Stimulated activated CD8-positive, alpha-beta memory T cell treated with anti-CD3 and anti-CD28 coated beads, Interleukin-15, amount 100 ng/mL, for 48 hours (primary cell): Measurements from ENCODE around the gene TENM3.

Source experiments
- DNase-seq, 2 donors: peaks; one replicate each; pipeline ENCODE4 v3.0.0-alpha.2; 2020; ENCODE audit warnings: low read depth in 2 of 2

The TENM3 gene

GRCh38 chr4:182839256-182839655 lies 596.1 kb downstream of the TENM3 start:
- no peak for DNase-seq

GRCh38 chr4:182840108-182840507 lies 596.9 kb downstream of the TENM3 start:
- no peak for DNase-seq

GRCh38 chr4:182842104-182842600 lies 599.0 kb downstream of the TENM3 start:
- no peak for DNase-seq

- DNase-seq: no peak
Measured at GRCh38 chr4:182842759-182843390, 599.7 kb downstream of the TENM3 start.

- DNase-seq: no peak
Measured at GRCh38 chr4:182843808-182844325, 600.7 kb downstream of the TENM3 start.

- DNase-seq: no peak
Measured at GRCh38 chr4:182845618-182846017, 602.4 kb downstream of the TENM3 start.

GRCh38 chr4:182846036-182846435 lies 602.8 kb downstream of the TENM3 start:
- DNase-seq: no peak

GRCh38 chr4:182847576-182848450 lies 604.6 kb downstream of the TENM3 start:
- no peak for DNase-seq

- DNase-seq: no peak
Measured at GRCh38 chr4:182848685-182849084, 605.5 kb downstream of the TENM3 start.
